CD8-positive, alpha-beta memory T cell (primary cell): ENCODE measurements around the gene CGB8. TPM values are rescaled to one million over a fixed set of nuclear protein-coding genes. Genes with fewer than 3 reads are reported as not detected.
"Not testable (repeated sequence)": the region's sequence is repeated elsewhere in the genome, so short reads cannot be mapped to it uniquely, and the experiment has no call there.

Experiments used
- CTCF ChIA-PET: fragments of 350-600 bp; sonication (Branson Sonifier 250); formaldehyde crosslinking; loops from one replicate; lab custom pipeline; 2021; ENCODE audit warnings: antibody characterized with exemption; lab: Charles Lee
- POLR2A ChIA-PET: fragments of 350-600 bp; sonication (Branson Sonifier 250); formaldehyde crosslinking; loops from one replicate; lab custom pipeline; 2021; ENCODE audit warnings: antibody characterized with exemption; lab: Charles Lee
- DNase-seq, 5 donors: peaks; one replicate each; pipeline versions ENCODE4 v3.0.0 to v3.0.0-alpha.2; 2020 to 2022; ENCODE audit warnings: mixed read lengths in 1 of 5
- H3K27ac ChIP-seq: one replicate; pipeline ENCODE4 v1.7.0; 2013; ENCODE audit warnings: low read depth, mild to moderate bottlenecking, low read length, moderate library complexity
- H3K27me3 ChIP-seq: 2 replicates; pipeline ENCODE4 v1.7.0; 2013; ENCODE audit warnings: low read length, mild to moderate bottlenecking; ENCODE audit not compliant: insufficient read depth, poor library complexity, severe bottlenecking
- H3K36me3 ChIP-seq: 2 replicates; pipeline ENCODE4 v1.7.0; 2013; ENCODE audit warnings: mild to moderate bottlenecking, low read length, moderate library complexity; ENCODE audit not compliant: insufficient read depth
- H3K4me1 ChIP-seq: 2 replicates; pipeline ENCODE4 v1.7.0; 2013; ENCODE audit warnings: mild to moderate bottlenecking, low read length, moderate library complexity; ENCODE audit not compliant: insufficient read depth
- H3K4me3 ChIP-seq: 2 replicates; pipeline ENCODE4 v1.7.0; 2013; ENCODE audit warnings: mild to moderate bottlenecking, low read length
- H3K9me3 ChIP-seq: 2 replicates; pipeline ENCODE4 v1.7.0; 2013; ENCODE audit warnings: mild to moderate bottlenecking, low read length
- H3K27ac Mint-ChIP-seq, 8 donors: one replicate each; pipeline ENCODE4 v1.8.0; 2020 to 2021; ENCODE audit warnings: mixed read lengths in 8 of 8, mild to moderate bottlenecking in 6 of 8, inconsistent platforms in 3 of 8, moderate library complexity in 3 of 8
- H3K27me3 Mint-ChIP-seq, 2 donors: one replicate each; pipeline ENCODE4 v1.8.0; 2020 to 2021; ENCODE audit warnings: mixed read lengths in 2 of 2, mild to moderate bottlenecking in 1 of 2, moderate library complexity in 1 of 2
- H3K36me3 Mint-ChIP-seq, 3 donors: one replicate each; pipeline ENCODE4 v1.8.0; 2020 to 2021; ENCODE audit warnings: mixed read lengths in 3 of 3, inconsistent platforms in 1 of 3, mild to moderate bottlenecking in 1 of 3
- H3K4me1 Mint-ChIP-seq, 3 donors: one replicate each; pipeline ENCODE4 v1.8.0; 2020 to 2021; ENCODE audit warnings: mixed read lengths in 3 of 3, inconsistent platforms in 1 of 3, mild to moderate bottlenecking in 1 of 3
- H3K4me3 Mint-ChIP-seq, 7 donors: one replicate each; pipeline ENCODE4 v1.8.0; 2020 to 2021; ENCODE audit warnings: mixed read lengths in 7 of 7, mild to moderate bottlenecking in 6 of 7, moderate library complexity in 4 of 7, inconsistent platforms in 2 of 7
- H3K9me3 Mint-ChIP-seq, 5 donors: one replicate each; pipeline ENCODE4 v1.8.0; 2020 to 2022; ENCODE audit warnings: mixed read lengths in 5 of 5, mild to moderate bottlenecking in 3 of 5, moderate library complexity in 2 of 5, inconsistent platforms in 1 of 5
- polyA plus RNA-seq: library from polyadenylated mRNA; unstranded; fragments of 300-500 nt; fragmentation: Illumina TruSeq; gene quantifications from one replicate; pipeline ENCODE4 v1.2.3, GENCODE V29; 2021
- total RNA-seq, 2 experiments: library from RNA; stranded (reverse); gene quantifications; one replicate each; pipeline ENCODE4 v1.2.3, GENCODE V29; 2021

CGB8 gene
- total and polyA plus RNA-seq, 3 experiments from 2014 or later: not detected

DNA sequence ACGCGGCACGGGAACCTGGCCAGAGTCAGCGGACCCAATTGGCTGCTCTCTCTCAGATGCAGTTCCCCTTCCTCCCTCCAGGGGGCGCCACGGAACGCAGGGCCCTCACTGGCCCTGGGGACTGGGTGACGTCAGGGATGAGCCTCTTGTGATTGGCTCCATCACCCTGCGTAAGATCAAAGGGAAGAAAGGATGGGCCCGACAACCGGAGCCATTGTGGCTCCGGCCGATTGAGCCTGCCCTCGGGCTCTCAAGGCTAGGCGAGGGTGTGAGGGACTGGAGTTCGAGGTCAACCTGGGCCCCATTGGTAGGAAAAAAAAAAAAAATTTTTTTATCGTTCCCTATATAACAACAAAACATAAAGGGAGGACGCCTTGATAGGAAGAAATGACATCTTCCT, 12.1 kb downstream of the CGB8 start, which contains the start of gene CGB1:
CGB1 (minus strand) TSS at position 81 of the 400 bp plus-strand sequence. CDS start 184 bp downstream, outside the sequence.
- H3K36me3 Mint-ChIP-seq, H3K4me1 Mint-ChIP-seq, H3K9me3 ChIP-seq, H3K9me3 Mint-ChIP-seq, H3K27me3 Mint-ChIP-seq, CTCF ChIA-PET, POLR2A ChIA-PET, H3K4me3 Mint-ChIP-seq, DNase-seq, H3K27ac ChIP-seq, H3K27me3 ChIP-seq, H3K36me3 ChIP-seq, H3K27ac Mint-ChIP-seq, H3K4me1 ChIP-seq, H3K4me3 ChIP-seq: not testable (repeated sequence)

- CTCF ChIA-PET: not testable (repeated sequence)
- POLR2A ChIA-PET: interaction anchor here (0.5 kb wide), 1 partner anchor 810 kb away, joined by 4 read pairs; no protein-coding TSS in a partner anchor
- H3K27ac Mint-ChIP-seq: peak within 1 kb of the TSS in 1 of 8 donors; percentile 16
Observed at GRCh38 chr19:49031642-49032301, 17.1 kb downstream of the CGB8 start, which contains the start of gene CGB2. Gene CGB2, plus strand, starts transcription at chr19:49031890. Its CDS starts 206 bp downstream, at chr19:49032096.

GRCh38 chr19:49030323-49030722, 18.6 kb downstream of the CGB8 start:
- POLR2A ChIA-PET, H3K9me3 Mint-ChIP-seq, CTCF ChIA-PET, H3K27ac Mint-ChIP-seq, H3K4me3 ChIP-seq, H3K27me3 Mint-ChIP-seq, H3K4me1 Mint-ChIP-seq, H3K36me3 ChIP-seq, H3K36me3 Mint-ChIP-seq, H3K27ac ChIP-seq, H3K4me1 ChIP-seq, H3K27me3 ChIP-seq, H3K4me3 Mint-ChIP-seq, H3K9me3 ChIP-seq, DNase-seq: not testable (repeated sequence)

More at GRCh38 chr19:49031642-49032301, 17.1 kb downstream of the CGB8 start, which contains the start of gene CGB2:
- H3K4me1 ChIP-seq, H3K36me3 Mint-ChIP-seq, H3K36me3 ChIP-seq, H3K4me1 Mint-ChIP-seq, H3K4me3 ChIP-seq, H3K27ac ChIP-seq, H3K27me3 ChIP-seq, H3K9me3 Mint-ChIP-seq, H3K9me3 ChIP-seq: not testable (repeated sequence)
- DNase-seq: peak in 4 of 5 donors; percentile 39 to 57 (median 41)
- Mint-ChIP-seq H3K4me3 (peak within 1 kb of the TSS in 2 of 7 donors; percentile 9 to 51), H3K27me3 (peaks cover 4 to 12% of the 10 kb centered on the region in 2 donors)

DNA sequence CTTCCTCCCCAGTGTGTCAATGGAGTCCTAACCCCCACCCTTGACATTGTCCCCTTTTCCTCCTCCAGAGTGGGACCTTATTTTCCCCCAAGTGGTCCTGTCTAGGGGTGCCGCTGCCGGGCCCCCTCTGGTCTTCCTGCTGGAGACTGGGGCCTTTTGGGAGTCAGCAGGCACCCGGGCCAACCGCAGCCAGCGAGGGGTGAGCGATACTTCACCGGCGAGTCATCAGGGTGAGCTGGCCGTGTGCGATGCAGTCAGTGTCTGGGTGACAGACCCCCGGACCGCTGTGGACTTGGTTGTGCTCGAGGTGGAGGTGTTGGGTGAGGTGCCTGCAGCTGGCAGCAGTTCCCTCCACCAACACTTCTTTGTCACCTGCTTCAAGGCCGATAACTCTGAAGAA, 19.2 kb downstream of the CGB8 start:
- H3K36me3 ChIP-seq, CTCF ChIA-PET, H3K4me3 ChIP-seq, POLR2A ChIA-PET, H3K9me3 ChIP-seq, H3K4me1 ChIP-seq, H3K27me3 Mint-ChIP-seq, H3K4me1 Mint-ChIP-seq, H3K27ac Mint-ChIP-seq, H3K4me3 Mint-ChIP-seq, H3K27me3 ChIP-seq, H3K9me3 Mint-ChIP-seq, H3K27ac ChIP-seq, DNase-seq, H3K36me3 Mint-ChIP-seq: not testable (repeated sequence)

DNA sequence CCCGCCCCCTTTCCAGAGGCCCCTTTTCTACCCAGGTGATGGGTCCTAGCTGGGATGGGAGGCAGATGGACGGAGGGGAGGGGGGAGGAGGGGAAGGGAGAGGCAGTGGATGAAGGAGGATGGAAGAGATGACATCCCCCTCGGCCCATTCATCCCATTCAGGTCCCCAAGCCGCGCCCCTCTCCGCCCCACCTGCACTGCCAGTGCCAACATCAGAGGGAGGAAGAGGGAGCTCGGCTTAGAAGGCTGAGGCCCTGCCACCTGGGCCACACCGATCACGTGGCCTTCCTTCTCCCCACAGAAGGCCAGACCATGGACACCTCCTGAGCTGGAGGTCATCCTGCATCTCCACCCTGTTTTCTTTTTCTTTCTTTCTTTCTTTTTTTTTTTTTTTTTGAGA, 20.2 kb downstream of the CGB8 start:
- H3K4me3 ChIP-seq, H3K9me3 ChIP-seq, H3K36me3 ChIP-seq, H3K4me1 Mint-ChIP-seq, CTCF ChIA-PET, H3K4me3 Mint-ChIP-seq, H3K4me1 ChIP-seq, H3K9me3 Mint-ChIP-seq, H3K27ac Mint-ChIP-seq, POLR2A ChIA-PET, H3K27ac ChIP-seq, H3K27me3 ChIP-seq, DNase-seq, H3K27me3 Mint-ChIP-seq, H3K36me3 Mint-ChIP-seq: not testable (repeated sequence)

DNA sequence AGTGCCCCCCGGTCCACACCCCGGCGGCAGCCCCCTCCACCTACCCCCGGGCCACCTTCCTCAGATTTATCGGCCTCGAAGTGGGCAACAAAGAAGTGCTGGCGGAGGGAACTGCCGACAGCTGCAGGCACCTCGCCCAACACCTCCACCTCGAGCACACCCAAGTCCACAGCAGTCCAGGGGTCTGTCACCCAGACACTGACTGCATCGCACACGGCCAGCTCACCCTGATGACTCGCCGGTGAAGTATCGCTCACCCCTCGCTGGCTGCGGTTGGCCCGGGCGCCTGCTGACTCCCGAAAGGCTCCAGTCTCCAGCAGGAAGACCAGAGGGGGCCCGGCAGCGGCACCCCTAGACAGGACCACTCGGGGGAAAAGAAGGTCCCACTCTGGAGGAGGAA, 23.3 kb downstream of the CGB8 start:
- POLR2A ChIA-PET, H3K9me3 ChIP-seq, H3K27me3 Mint-ChIP-seq, H3K4me3 Mint-ChIP-seq, H3K36me3 ChIP-seq, H3K36me3 Mint-ChIP-seq, H3K27me3 ChIP-seq, CTCF ChIA-PET, H3K9me3 Mint-ChIP-seq, H3K27ac ChIP-seq, H3K4me3 ChIP-seq, DNase-seq, H3K4me1 ChIP-seq: not testable (repeated sequence)
- Mint-ChIP-seq H3K4me1 (peaks cover 7 to 10% (median 8%) of the 10 kb centered on the region in 3 donors), H3K27ac (peak overlapping the region in 1 of 8 donors; percentile 16)

DNA sequence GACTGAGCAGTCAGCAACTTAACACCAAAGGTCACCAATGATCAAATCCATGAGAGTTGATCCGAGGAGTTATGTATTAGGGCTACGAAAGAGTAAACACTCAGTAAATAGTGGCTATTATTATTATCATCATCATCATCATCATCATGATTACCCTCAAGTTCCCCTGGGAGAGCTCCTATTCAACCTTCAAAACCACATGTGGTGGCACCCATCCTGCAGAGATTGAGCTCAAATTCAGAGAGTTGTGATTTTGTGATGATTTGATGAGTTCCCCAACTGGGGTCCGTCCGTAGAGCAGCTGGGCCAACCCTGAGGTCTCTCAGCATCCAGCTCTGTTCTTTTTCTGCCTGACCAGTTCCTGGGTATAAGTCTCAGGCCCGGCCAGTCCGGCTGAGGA, 23.8 kb downstream of the CGB8 start:
- H3K4me3 Mint-ChIP-seq, POLR2A ChIA-PET, H3K36me3 ChIP-seq, CTCF ChIA-PET, H3K27me3 Mint-ChIP-seq, H3K36me3 Mint-ChIP-seq, H3K27me3 ChIP-seq, H3K4me1 ChIP-seq, H3K9me3 Mint-ChIP-seq, H3K9me3 ChIP-seq, DNase-seq, H3K27ac Mint-ChIP-seq, H3K4me3 ChIP-seq, H3K27ac ChIP-seq: not testable (repeated sequence)
- H3K4me1 Mint-ChIP-seq: peaks cover 10 to 15% (median 11%) of the 10 kb centered on the region in 3 donors

GRCh38 chr19:49024233-49024632, 24.7 kb downstream of the CGB8 start, which contains the start of gene CGB3:
Gene CGB3, minus strand, starts transcription at chr19:49024333. Its CDS starts 362 bp downstream, at chr19:49023971.
- H3K9me3 Mint-ChIP-seq, H3K9me3 ChIP-seq, DNase-seq, H3K27ac Mint-ChIP-seq, H3K4me3 Mint-ChIP-seq, H3K36me3 Mint-ChIP-seq, H3K27me3 Mint-ChIP-seq, CTCF ChIA-PET, H3K27ac ChIP-seq, H3K27me3 ChIP-seq, H3K36me3 ChIP-seq, H3K4me3 ChIP-seq, POLR2A ChIA-PET, H3K4me1 ChIP-seq: not testable (repeated sequence)
- peaks cover 11 to 24% (median 13%) of the 10 kb centered on the region in 3 donors for H3K4me1 Mint-ChIP-seq
